Neural progenitor cell (in vitro differentiated cells): ENCODE data around the gene DCLRE1C.

Experiments
- CTCF ChIP-seq: fragments of 200-600 bp; sonication (generic); IDR thresholded peaks from 2 replicates; pipeline ENCODE4 v1.5.1; 2017; ENCODE audit warnings: antibody characterized with exemption, mild to moderate bottlenecking
- EZH2phosphoT487 ChIP-seq: fragments of 200-600 bp; sonication (generic); IDR thresholded peaks from 2 replicates; pipeline ENCODE4 v1.6.1; 2017; ENCODE audit warnings: antibody characterized with exemption

GRCh38 chr10:14905890-14906289, 48.0 kb downstream of the DCLRE1C start:
- TF ChIP-seq CTCF: no peak
- no peak for TF ChIP-seq EZH2phosphoT487
